HEK293T (cell line): Measurements from ENCODE around the gene DLL1.
"Not testable (repeated sequence)": the region's sequence is repeated elsewhere in the genome, so short reads cannot be mapped to it uniquely, and the experiment has no call there.

Experiments used
- CTCF ChIA-PET: fragments of 350-600 bp; formaldehyde crosslinking; extraction: SDS; loops from one replicate; lab custom pipeline; 2021; ENCODE audit warnings: antibody characterized with exemption, inconsistent platforms; lab: Yijun Ruan, JAX
- POLR2A ChIA-PET: fragments of 350-600 bp; formaldehyde crosslinking; extraction: SDS; loops from one replicate; lab custom pipeline; 2020; ENCODE audit warnings: antibody characterized with exemption, inconsistent platforms; lab: Yijun Ruan, JAX
- DNase-seq: peaks from one replicate; pipeline ENCODE4 v3.0.0; 2012; ENCODE audit warnings: mixed read lengths; ENCODE audit errors: extremely low spot score
- ARNT ChIP-seq: fragments of 450-650 bp; IDR thresholded peaks from 2 replicates; pipeline ENCODE4 v1.6.1; 2017; ENCODE audit warnings: mild to moderate bottlenecking
- BHLHE40 ChIP-seq: fragments of 450-650 bp; IDR thresholded peaks from 2 replicates; pipeline ENCODE4 v1.6.1; 2016; ENCODE audit warnings: mild to moderate bottlenecking, moderate library complexity, borderline replicate concordance
- CTBP1 ChIP-seq: fragments of 450-650 bp; IDR thresholded peaks from 2 replicates; pipeline ENCODE4 v1.6.1; 2016; ENCODE audit warnings: borderline replicate concordance
- ELF4 ChIP-seq: fragments of 450-650 bp; IDR thresholded peaks from 2 replicates; pipeline ENCODE4 v1.6.1; 2017; ENCODE audit warnings: antibody characterized with exemption
- FOXA1 ChIP-seq: fragments of 450-650 bp; IDR thresholded peaks from 2 replicates; pipeline ENCODE4 v1.6.1; 2016; ENCODE audit warnings: mild to moderate bottlenecking
- FOXK2 ChIP-seq: fragments of 450-650 bp; IDR thresholded peaks from 2 replicates; pipeline ENCODE4 v1.6.1; 2016; ENCODE audit warnings: mild to moderate bottlenecking
- FOXM1 ChIP-seq: fragments of 450-650 bp; IDR thresholded peaks from 2 replicates; pipeline ENCODE4 v1.6.1; 2017; ENCODE audit warnings: mild to moderate bottlenecking, borderline replicate concordance
- HDGF ChIP-seq: fragments of 450-650 bp; IDR thresholded peaks from 2 replicates; pipeline ENCODE4 v1.6.1; 2017; ENCODE audit warnings: antibody characterized with exemption, borderline replicate concordance
- L3MBTL2 ChIP-seq: fragments of 450-650 bp; conservative IDR thresholded peaks from 2 replicates; pipeline ENCODE4 v1.6.1; 2016; ENCODE audit warnings: mild to moderate bottlenecking
- LEF1 ChIP-seq: fragments of 450-650 bp; IDR thresholded peaks from 2 replicates; pipeline ENCODE4 v1.6.1; 2017; ENCODE audit warnings: mild to moderate bottlenecking, borderline replicate concordance
- NFRKB ChIP-seq: fragments of 450-650 bp; IDR thresholded peaks from 2 replicates; pipeline ENCODE4 v1.6.1; 2016; ENCODE audit warnings: mild to moderate bottlenecking, moderate library complexity
- PKNOX1 ChIP-seq: fragments of 450-650 bp; IDR thresholded peaks from 2 replicates; pipeline ENCODE4 v1.6.1; 2016
- SP1 ChIP-seq: fragments of 450-650 bp; IDR thresholded peaks from 2 replicates; pipeline ENCODE4 v1.6.1; 2017
- SUZ12 ChIP-seq: fragments of 450-650 bp; IDR thresholded peaks from 2 replicates; pipeline ENCODE4 v1.6.1; 2016; ENCODE audit warnings: mild to moderate bottlenecking
- TARDBP ChIP-seq: fragments of 450-650 bp; IDR thresholded peaks from 2 replicates; pipeline ENCODE4 v1.6.1; 2016
- ZNF384 ChIP-seq: fragments of 450-650 bp; IDR thresholded peaks from 2 replicates; pipeline ENCODE4 v1.6.1; 2016

The DLL1 gene

DNA sequence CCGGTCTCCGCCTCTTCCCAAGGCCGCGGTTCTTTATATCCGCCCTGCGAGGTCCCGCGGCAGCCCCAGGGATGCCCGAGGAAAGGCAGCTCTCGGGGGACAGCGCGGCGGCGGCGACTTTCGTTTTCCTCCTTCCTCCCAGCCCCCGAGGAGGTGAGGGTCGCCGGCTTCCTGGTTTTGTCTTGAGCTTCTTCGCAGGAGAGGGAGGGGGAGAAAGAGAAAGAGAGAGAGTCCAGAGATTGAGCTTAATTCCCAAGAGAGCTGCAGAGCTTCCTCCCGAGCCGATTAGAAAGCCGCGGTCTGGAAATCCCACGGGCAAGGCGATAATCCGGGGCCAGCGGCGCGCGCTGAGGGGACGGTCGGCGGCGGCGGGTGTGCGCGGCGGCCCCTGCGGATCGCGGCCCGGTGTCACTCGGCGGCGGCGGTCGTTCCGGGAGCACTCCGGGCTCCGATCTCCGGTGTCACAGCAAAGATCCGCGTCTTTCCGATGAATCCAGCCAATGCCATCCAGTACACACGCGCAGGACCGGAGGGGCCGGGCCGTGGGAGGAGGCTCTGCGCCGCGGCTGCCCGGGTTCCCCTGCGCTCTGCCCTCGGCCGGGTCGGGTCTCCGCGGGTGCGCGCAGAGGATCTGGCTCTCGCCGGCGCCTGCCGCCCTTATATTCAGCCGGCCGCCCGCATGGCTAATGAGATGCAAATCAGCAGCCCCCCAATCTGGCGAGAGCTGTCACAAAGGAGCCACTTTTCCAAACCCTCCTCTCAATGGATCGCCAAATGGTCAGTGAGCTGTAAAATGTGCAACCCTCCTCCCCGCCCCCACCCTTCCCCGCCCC, at the start of gene DLL1:
Gene DLL1, minus strand, starts transcription at position 783 of the 833 bp plus-strand sequence. CDS start 939 bp downstream, outside the sequence.
- DNase-seq = peak; percentile 66
- TF ChIP-seq TARDBP (no peak), LEF1 (no peak), BHLHE40 (no peak), SUZ12 (no peak), ELF4 (no peak)
- ChIA-PET POLR2A (interaction anchor here (1.0 to 1.5 kb wide), 3 partner anchors 23 to 589 kb away, joined by 4 read pairs; partner anchors contain the start of genes C6orf120 and WDR27), CTCF (no interaction called here)

DNA sequence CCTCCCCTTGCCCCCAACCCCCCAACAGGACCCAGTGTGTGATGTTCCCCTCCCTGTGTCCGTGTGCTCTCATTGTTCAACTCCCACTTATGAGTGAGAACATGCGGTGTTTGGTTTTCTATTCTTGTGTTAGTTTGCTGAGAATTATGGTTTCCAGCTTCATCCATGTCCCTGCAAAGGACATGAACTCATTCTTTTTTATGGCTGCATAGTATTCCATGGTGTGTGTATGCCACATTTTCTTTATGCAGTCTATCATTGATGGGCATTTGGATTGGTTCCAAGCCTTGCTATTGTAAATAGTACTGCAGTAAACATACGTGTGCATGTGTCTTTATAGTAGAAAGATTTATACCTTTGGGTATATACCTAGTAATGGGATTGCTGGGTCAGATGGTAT, 44.3 kb upstream of the DLL1 start:
- POLR2A ChIA-PET, CTCF ChIA-PET, DNase-seq: not testable (repeated sequence)

- CTCF ChIA-PET = no interaction called here
- POLR2A ChIA-PET = no interaction called here
- DNase-seq = no peak
- TF ChIP-seq TARDBP (no peak), FOXM1 (no peak), ZNF384 (no peak), CTBP1 (no peak), L3MBTL2 (no peak), BHLHE40 (no peak), SP1 (no peak), ARNT (no peak), PKNOX1 (no peak), NFRKB (no peak), HDGF (no peak), FOXK2 (no peak), LEF1 (no peak), ELF4 (no peak), FOXA1 (no peak), SUZ12 (no peak)
Measured at GRCh38 chr6:170329321-170329720, 38.4 kb upstream of the DLL1 start.

GRCh38 chr6:170317718-170318117, 26.8 kb upstream of the DLL1 start:
- ChIA-PET CTCF (no interaction called here), POLR2A (interaction anchor here (0.7 kb wide), 1 partner anchor 14 kb away, joined by 3 read pairs; no protein-coding TSS in a partner anchor)
- no peak for TF ChIP-seq CTBP1
- no peak for TF ChIP-seq PKNOX1
- TF ChIP-seq NFRKB = no peak
- no peak for TF ChIP-seq FOXK2
- no peak for TF ChIP-seq FOXM1
- TF ChIP-seq ELF4 = no peak
- TF ChIP-seq ARNT = no peak
- no peak for TF ChIP-seq FOXA1
- TF ChIP-seq HDGF = no peak
- no peak for TF ChIP-seq BHLHE40
- no peak for TF ChIP-seq SP1
- DNase-seq = no peak

GRCh38 chr6:170317076-170317475, 26.2 kb upstream of the DLL1 start:
- no peak for TF ChIP-seq HDGF
- TF ChIP-seq FOXA1 = no peak
- TF ChIP-seq TARDBP = no peak
- TF ChIP-seq FOXM1 = no peak
- no peak for TF ChIP-seq SP1
- TF ChIP-seq LEF1 = no peak
- TF ChIP-seq FOXK2 = no peak
- TF ChIP-seq NFRKB = no peak
- TF ChIP-seq L3MBTL2 = no peak
- no peak for TF ChIP-seq ZNF384
- no peak for TF ChIP-seq CTBP1
- no peak for TF ChIP-seq PKNOX1
- TF ChIP-seq ELF4 = no peak
- TF ChIP-seq ARNT = no peak
- ChIA-PET CTCF (no interaction called here), POLR2A (no interaction called here)
- DNase-seq = no peak

- POLR2A ChIA-PET = no interaction called here
- CTCF ChIA-PET = no interaction called here
- DNase-seq = no peak
- TF ChIP-seq ARNT (no peak), TARDBP (no peak), ZNF384 (no peak)
Measured at GRCh38 chr6:170316071-170316470, 25.2 kb upstream of the DLL1 start.

DNA sequence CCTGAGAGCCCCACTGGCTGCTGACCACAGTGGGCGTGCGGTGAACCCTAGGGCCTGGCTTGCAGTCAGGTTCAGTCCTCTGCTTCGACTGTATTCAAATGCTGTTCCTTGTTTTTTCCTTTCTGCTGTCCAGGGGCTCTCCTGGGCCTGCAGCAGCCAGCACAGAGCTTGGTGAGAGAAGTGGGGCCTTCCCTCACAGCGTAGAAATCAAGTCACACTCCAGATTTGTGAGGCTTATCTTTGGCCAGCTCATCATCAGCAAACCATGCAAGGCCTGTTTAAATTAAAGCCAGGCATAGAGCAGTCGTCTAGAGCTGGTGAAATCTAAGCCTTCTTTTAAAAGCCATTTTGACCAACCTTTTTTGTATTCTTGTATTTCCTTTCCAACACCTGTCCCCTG, 24.1 kb upstream of the DLL1 start:
- CTCF ChIA-PET = no interaction called here
- POLR2A ChIA-PET = no interaction called here
- no peak for DNase-seq
- no peak for TF ChIP-seq FOXA1
- TF ChIP-seq ARNT = no peak
- TF ChIP-seq SP1 = no peak
- no peak for TF ChIP-seq L3MBTL2
- no peak for TF ChIP-seq SUZ12
